Activated CD8-positive, alpha-beta memory T cell treated with anti-CD3 and anti-CD28 coated beads, Interleukin-2, amount 10 ng/mL, durations not matched to agents 7 days and 5 days (primary cell): ENCODE data around the gene NFATC2. TPM values are rescaled to one million over a fixed set of nuclear protein-coding genes. Genes with fewer than 3 reads are reported as not detected.
"Not testable (repeated sequence)": the region's sequence is repeated elsewhere in the genome, so short reads cannot be mapped to it uniquely, and the experiment has no call there.

ENCODE experiments used
- ATAC-seq: fragments of 150-1000 bp; cut with Tn5 transposase; one replicate; pipeline ENCODE4 v1.10.0; 2021; ENCODE audit warnings: moderate library complexity
- CTCF ChIA-PET: fragments of 350-600 bp; sonication (Branson Sonifier 250); formaldehyde crosslinking; loops from one replicate; lab custom pipeline; 2021; ENCODE audit warnings: antibody characterized with exemption; lab: Charles Lee
- DNase-seq: peaks from one replicate; pipeline ENCODE4 v3.0.0-alpha.2; 2020
- H3K27ac Mint-ChIP-seq: one replicate; pipeline ENCODE4 v1.8.0; 2021; ENCODE audit warnings: mild to moderate bottlenecking, mixed read lengths
- H3K27me3 Mint-ChIP-seq: one replicate; pipeline ENCODE4 v1.8.0; 2021; ENCODE audit warnings: mixed read lengths
- H3K36me3 Mint-ChIP-seq: one replicate; pipeline ENCODE4 v1.8.0; 2021; ENCODE audit warnings: mild to moderate bottlenecking, mixed read lengths
- H3K4me1 Mint-ChIP-seq: one replicate; pipeline ENCODE4 v1.8.0; 2021; ENCODE audit warnings: mixed read lengths
- H3K4me3 Mint-ChIP-seq: one replicate; pipeline ENCODE4 v1.8.0; 2021; ENCODE audit warnings: mild to moderate bottlenecking, moderate library complexity, mixed read lengths
- H3K9me3 Mint-ChIP-seq: one replicate; pipeline ENCODE4 v1.8.0; 2022; ENCODE audit warnings: low read depth, mixed read lengths
- total RNA-seq, 2 experiments: library from RNA; stranded (reverse); gene quantifications; one replicate each; pipeline ENCODE4 v1.2.3, GENCODE V29; 2021

NFATC2 gene
- total RNA-seq, 2 experiments from 2014 or later = 39.9 to 59.0 TPM

DNA sequence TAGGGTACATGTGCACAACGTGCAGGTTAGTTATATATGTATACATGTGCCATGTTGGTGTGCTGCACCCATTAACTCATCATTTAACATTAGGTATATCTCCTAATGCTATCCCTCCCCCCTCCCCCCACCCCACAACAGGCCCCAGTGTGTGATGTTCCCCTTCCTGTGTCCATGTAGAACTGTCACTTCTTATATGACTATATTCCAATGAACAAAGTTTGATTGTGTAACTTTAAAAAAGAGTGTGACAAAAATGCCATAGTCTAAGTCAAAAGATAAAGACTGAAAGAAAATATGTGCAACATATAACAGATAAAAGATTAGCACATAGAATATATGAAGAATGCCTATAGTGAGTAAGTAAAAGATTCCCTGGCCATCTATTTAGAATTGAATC is 66.4 kb downstream of the NFATC2 start:
- Mint-ChIP-seq H3K4me1 (peaks cover 72% of the 10 kb centered on the region), H3K36me3 (peaks cover 71% of the 10 kb centered on the region)
- ATAC-seq, H3K27ac Mint-ChIP-seq, DNase-seq, H3K4me3 Mint-ChIP-seq, H3K9me3 Mint-ChIP-seq, H3K27me3 Mint-ChIP-seq: not testable (repeated sequence)
- CTCF ChIA-PET = interaction anchor here (1.0 kb wide), 1 partner anchor 65 kb away, joined by 3 read pairs; no protein-coding TSS in a partner anchor

DNA sequence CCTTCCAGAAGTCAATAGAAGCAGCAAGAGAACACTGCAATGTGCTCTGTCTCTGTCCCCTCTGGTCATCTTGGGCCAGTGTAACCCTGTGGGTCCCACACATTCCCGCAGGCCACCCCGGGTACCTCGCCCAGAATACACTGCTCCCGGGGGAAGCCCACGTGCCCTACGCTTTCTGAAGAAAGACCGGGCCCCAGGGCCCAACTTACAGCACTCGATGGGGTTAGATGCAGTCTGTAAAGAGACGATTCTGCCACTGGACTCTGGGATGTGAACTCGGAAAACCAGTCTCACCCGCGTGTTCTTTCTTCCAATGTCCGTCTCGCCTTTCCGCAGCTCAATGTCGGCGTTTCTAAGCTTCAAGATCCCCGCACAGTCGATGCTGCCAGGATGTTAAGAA is 68.7 kb downstream of the NFATC2 start:
- Mint-ChIP-seq H3K4me1 (peaks cover 70% of the 10 kb centered on the region), H3K4me3 (no peak overlapping the region), H3K27ac (no peak overlapping the region), H3K36me3 (peaks cover 79% of the 10 kb centered on the region), H3K27me3 (no peaks in the 10 kb centered on the region), H3K9me3 (peaks cover 4% of the 10 kb centered on the region)
- CTCF ChIA-PET = interaction anchor here (1.0 to 1.6 kb wide), 2 partner anchors 68 to 88 kb away, joined by 3 to 4 read pairs; no protein-coding TSS in a partner anchor
- DNase-seq (no peak), ATAC-seq (no peak)

DNA sequence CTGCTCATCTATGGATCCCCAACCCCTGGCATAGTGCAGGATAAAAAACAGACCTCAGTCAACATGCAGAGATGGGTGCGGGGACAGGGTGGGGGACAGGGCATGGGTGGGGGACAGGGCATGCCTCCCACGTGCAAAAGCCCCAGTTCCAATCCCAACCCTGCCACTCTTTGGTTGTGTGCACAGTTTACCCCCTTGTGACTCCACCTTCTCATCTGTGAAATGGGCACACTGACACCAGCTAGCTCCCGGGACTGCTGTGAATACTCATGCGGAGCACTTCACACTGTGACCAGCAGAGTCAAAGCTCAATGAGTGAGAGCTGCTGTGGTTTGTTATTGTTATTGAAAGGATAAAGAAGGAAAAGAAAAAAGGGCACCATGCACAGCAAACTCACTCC is 69.3 kb downstream of the NFATC2 start:
- no peaks in the 10 kb centered on the region for H3K27me3 Mint-ChIP-seq
- DNase-seq (no peak), ATAC-seq (no peak)
- H3K9me3 Mint-ChIP-seq = peaks cover 4% of the 10 kb centered on the region
- H3K36me3 Mint-ChIP-seq = peaks cover 77% of the 10 kb centered on the region
- peaks cover 65% of the 10 kb centered on the region for H3K4me1 Mint-ChIP-seq
- no peak overlapping the region for H3K4me3 Mint-ChIP-seq
- no peak overlapping the region for H3K27ac Mint-ChIP-seq
- CTCF ChIA-PET = interaction anchor here (1.0 to 1.6 kb wide), 2 partner anchors 68 to 87 kb away, joined by 3 to 4 read pairs; no protein-coding TSS in a partner anchor

DNA sequence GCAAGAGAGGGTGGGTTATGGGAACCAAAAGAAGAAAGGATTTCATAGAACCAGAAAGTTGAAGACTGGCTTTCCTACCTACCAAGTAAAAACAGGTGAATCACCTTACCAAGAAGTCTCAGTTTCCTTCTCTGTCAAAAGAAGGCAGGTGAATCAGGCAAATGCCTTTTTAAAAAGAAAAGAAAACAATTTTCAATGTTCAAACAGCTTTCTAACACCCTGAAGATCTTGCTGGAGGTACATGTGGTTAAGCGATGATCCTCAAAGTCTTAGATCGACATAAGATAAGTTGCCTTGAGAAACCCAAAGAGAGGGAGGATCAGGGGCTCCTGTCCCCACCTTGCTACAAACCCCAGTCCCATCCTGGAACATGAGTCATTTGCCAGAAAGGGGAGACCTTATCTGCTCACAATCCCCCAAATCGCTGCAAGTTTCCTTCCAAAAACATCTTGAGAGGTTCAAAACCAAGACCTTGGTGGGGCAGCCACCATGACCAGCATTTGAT is 71.6 kb downstream of the NFATC2 start:
- DNase-seq = peak; percentile 61
- no peaks in the 10 kb centered on the region for H3K9me3 Mint-ChIP-seq
- peaks cover 70% of the 10 kb centered on the region for H3K36me3 Mint-ChIP-seq
- peak overlapping the region; percentile 86 for H3K27ac Mint-ChIP-seq
- ATAC-seq = peak; percentile 71
- peaks cover 54% of the 10 kb centered on the region for H3K4me1 Mint-ChIP-seq
- H3K27me3 Mint-ChIP-seq = no peaks in the 10 kb centered on the region
- CTCF ChIA-PET = interaction anchor here (1.0 to 1.4 kb wide), 5 partner anchors 13 to 85 kb away, joined by 3 to 5 read pairs (median 3); partner anchors contain the start of gene NFATC2
- H3K4me3 Mint-ChIP-seq = peak overlapping the region; percentile 2

DNA sequence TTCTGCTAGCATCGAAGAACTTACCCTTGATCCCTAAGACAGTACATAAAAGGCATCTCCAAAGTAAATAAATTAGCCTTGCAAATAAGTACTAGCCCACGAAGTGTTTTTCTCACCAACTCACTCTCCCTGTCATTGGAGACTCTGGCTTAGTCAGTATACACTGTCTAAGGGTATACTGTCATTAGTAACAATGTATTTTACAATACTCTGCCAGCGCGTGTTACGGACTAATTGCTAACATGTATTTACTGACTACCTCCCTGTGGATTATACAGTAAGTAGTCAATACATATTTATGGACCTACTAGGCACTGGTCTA is 72.1 kb downstream of the NFATC2 start:
- Mint-ChIP-seq H3K27me3 (no peaks in the 10 kb centered on the region), H3K36me3 (peaks cover 69% of the 10 kb centered on the region), H3K27ac (peak overlapping the region; percentile 86), H3K4me3 (no peak overlapping the region), H3K4me1 (peaks cover 55% of the 10 kb centered on the region), H3K9me3 (no peaks in the 10 kb centered on the region)
- CTCF ChIA-PET = interaction anchor here (1.3 to 1.4 kb wide), 4 partner anchors 12 to 84 kb away, joined by 3 to 5 read pairs (median 4); partner anchors contain the start of gene NFATC2
- no peak for DNase-seq
- peak; percentile 14 for ATAC-seq

DNA sequence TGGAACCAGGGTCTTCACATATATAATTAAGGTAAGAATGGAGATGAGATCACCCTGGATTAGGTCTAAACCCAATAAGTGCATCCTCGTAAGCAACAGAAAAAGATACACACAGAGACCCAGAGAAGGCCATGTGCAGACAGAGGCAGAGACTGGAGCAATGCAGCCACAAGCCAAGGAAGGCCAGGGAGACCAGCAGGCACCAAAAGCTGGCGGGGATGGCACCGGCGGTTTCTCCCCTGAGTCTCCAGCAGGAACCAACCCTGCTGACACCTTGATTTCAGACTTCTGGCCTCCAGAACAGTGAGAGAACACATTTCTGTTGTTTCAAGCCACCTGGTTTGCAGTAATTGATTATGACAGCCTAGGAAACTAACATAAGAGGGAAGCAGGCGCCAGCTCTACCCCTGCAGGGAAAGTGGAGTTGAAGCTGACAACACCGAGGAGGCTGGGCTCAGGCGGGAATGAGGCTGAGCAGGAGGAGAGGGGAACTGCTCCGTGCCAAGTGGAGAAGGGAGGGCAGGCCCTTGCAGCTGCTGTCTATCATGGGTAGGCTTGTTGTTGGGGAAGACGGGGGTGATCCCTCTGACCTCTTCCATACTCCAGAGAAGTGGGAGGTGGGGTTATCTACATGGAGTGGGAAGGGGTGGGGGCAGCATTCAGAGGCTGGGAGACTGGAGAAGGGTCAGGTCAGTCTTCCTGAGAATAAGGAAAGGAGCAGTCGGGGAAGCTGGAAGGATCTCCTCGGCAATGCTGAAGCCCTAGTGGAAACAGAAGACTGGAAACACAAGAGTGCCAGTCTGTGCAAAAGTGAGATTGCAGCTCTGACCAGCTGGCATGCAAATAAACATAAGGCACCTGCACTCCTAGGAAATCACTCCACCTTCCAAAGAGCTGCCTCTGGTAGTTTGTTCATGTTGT is 72.7 kb downstream of the NFATC2 start:
- no peak for ATAC-seq
- Mint-ChIP-seq H3K9me3 (no peaks in the 10 kb centered on the region), H3K4me1 (peaks cover 60% of the 10 kb centered on the region), H3K36me3 (peaks cover 69% of the 10 kb centered on the region), H3K27ac (peak overlapping the region; percentile 86), H3K4me3 (no peak overlapping the region), H3K27me3 (no peaks in the 10 kb centered on the region)
- CTCF ChIA-PET = interaction anchor here (1.4 kb wide), 2 partner anchors 12 to 84 kb away, joined by 3 read pairs; no protein-coding TSS in a partner anchor
- DNase-seq = no peak

DNA sequence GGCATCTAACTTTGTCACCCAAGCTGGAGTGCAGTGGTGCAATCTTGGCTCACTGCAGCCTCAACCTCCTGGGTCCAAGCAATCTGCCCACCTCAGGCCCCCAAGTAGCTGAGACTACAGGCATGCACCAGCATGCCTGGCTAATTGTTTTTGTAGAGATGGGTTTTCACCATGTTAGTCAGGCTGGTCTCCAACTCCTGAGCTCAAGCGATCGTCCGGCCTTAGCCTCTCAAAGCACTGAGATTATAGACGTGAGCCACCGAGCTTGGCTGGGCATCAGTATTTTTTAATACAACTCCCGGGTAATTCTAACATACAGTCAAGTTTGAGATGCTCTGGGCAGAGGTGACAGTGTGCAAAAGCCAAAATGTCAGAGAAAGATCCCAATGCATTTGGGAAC is 73.5 kb downstream of the NFATC2 start:
- no peak for DNase-seq
- CTCF ChIA-PET = no interaction called here
- H3K27me3 Mint-ChIP-seq = no peaks in the 10 kb centered on the region
- peak overlapping the region; percentile 86 for H3K27ac Mint-ChIP-seq
- peaks cover 66% of the 10 kb centered on the region for H3K4me1 Mint-ChIP-seq
- no peak overlapping the region for H3K4me3 Mint-ChIP-seq
- H3K9me3 Mint-ChIP-seq = no peaks in the 10 kb centered on the region
- ATAC-seq = no peak
- H3K36me3 Mint-ChIP-seq = peaks cover 67% of the 10 kb centered on the region

DNA sequence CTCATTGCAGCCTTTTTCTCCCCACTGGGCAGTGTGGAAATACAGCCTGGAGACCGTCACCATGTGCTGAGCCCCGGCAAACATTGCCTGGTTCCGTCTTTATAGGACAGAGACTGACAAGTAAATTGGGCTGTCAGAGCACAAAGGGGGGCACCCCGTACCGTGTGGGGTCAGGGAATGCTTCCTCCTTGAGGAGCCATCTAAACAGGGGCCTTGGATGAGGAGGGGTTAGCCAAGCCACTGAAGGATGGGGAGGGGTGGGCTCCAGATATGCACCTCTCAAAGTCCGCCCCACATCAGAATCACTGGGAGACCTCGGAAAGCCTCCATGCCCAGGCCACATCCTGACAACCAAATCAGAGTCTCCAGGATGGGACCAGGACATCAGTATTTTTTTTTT is 73.9 kb downstream of the NFATC2 start:
- no peak for ATAC-seq
- Mint-ChIP-seq H3K36me3 (peaks cover 68% of the 10 kb centered on the region), H3K4me1 (peaks cover 67% of the 10 kb centered on the region), H3K9me3 (no peaks in the 10 kb centered on the region), H3K27ac (no peak overlapping the region), H3K4me3 (no peak overlapping the region), H3K27me3 (no peaks in the 10 kb centered on the region)
- CTCF ChIA-PET = no interaction called here
- no peak for DNase-seq

DNA sequence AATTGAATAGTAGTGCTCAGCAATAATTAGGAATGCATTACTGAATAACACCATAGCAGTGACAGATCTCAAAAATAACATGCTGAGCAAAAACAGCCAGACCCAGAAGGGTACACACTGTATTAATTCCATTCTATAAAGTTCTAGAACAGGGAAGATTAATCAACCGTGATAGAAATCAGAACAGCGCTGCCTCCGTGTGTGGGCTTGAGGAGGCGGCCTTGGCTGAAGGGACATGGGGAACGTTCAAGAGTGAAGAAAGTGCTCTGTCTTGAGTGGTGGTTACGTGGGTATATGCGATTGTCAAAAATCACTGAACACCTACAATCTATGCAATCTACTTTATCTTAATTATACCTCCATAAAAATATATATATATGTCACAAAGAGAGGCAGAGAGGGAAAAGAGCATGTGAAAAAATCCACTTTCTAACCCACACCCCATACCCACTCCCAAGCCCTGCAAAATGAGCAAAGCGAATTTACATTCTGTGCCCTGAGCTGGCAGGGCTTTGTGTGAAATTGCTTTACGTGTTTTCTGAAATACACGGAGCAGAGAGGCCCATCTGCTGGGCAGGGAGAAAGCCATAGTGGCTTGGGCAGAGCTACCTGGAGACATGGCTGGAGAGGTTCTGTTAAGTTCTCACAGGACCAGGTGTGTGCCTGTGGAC is 74.4 kb downstream of the NFATC2 start:
- DNase-seq (no peak), ATAC-seq (no peak)
- peaks cover 70% of the 10 kb centered on the region for H3K4me1 Mint-ChIP-seq
- no peak overlapping the region for H3K27ac Mint-ChIP-seq
- H3K36me3 Mint-ChIP-seq = peaks cover 70% of the 10 kb centered on the region
- no peaks in the 10 kb centered on the region for H3K9me3 Mint-ChIP-seq
- CTCF ChIA-PET = no interaction called here
- H3K27me3 Mint-ChIP-seq = no peaks in the 10 kb centered on the region
- H3K4me3 Mint-ChIP-seq = no peak overlapping the region

DNA sequence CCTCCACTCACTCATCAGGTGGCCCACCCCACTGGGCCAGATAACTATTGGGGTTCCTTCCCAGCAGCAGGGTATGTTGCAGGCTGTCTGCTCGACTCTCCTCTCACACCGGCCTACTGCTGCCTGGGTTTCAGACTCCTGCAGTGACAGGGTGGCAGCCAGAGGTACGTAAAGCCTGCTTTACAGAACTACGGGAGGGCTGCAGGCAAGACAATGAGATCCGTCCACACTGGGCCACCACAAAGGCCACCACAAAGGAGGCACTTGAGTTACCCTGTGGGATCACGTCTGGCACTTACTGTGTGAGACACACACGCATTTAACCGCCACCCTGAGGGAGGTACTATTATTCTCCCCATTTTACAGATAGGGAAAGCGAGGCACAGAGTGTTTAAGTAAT is 78.5 kb downstream of the NFATC2 start:
- no peaks in the 10 kb centered on the region for H3K27me3 Mint-ChIP-seq
- peaks cover 63% of the 10 kb centered on the region for H3K36me3 Mint-ChIP-seq
- H3K4me3 Mint-ChIP-seq = no peak overlapping the region
- peak; percentile 30 for ATAC-seq
- H3K9me3 Mint-ChIP-seq = no peaks in the 10 kb centered on the region
- no peak for DNase-seq
- peak overlapping the region; percentile 86 for H3K27ac Mint-ChIP-seq
- H3K4me1 Mint-ChIP-seq = peaks cover 37% of the 10 kb centered on the region
- CTCF ChIA-PET = no interaction called here

DNA sequence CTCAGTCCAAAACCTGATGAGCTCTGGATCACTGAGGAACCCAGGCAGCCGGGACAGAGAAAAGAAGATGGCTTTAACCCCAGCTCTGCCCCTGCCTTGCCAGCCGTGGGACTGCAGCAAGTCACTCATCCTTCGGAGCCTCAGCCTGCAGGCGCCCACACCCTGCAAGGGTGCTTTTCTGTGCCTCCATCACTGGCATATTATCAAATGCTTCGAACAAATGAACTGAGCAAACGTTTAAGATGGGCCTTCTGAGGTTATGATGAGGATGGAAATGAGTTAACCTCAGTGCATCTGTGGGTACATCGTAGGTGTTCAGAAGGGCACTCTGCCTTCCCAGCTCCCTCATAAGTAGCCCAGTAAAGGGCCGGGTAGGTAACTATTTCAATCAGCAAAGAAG is 79.0 kb downstream of the NFATC2 start:
- peaks cover 39% of the 10 kb centered on the region for H3K4me1 Mint-ChIP-seq
- CTCF ChIA-PET = interaction anchor here (0.7 to 0.9 kb wide), 2 partner anchors 34 to 78 kb away, joined by 3 read pairs; no protein-coding TSS in a partner anchor
- H3K27ac Mint-ChIP-seq = peak overlapping the region; percentile 86
- ATAC-seq (peak; percentile 38), DNase-seq (no peak)
- no peaks in the 10 kb centered on the region for H3K9me3 Mint-ChIP-seq
- H3K4me3 Mint-ChIP-seq = no peak overlapping the region
- H3K27me3 Mint-ChIP-seq = no peaks in the 10 kb centered on the region
- peaks cover 65% of the 10 kb centered on the region for H3K36me3 Mint-ChIP-seq

DNA sequence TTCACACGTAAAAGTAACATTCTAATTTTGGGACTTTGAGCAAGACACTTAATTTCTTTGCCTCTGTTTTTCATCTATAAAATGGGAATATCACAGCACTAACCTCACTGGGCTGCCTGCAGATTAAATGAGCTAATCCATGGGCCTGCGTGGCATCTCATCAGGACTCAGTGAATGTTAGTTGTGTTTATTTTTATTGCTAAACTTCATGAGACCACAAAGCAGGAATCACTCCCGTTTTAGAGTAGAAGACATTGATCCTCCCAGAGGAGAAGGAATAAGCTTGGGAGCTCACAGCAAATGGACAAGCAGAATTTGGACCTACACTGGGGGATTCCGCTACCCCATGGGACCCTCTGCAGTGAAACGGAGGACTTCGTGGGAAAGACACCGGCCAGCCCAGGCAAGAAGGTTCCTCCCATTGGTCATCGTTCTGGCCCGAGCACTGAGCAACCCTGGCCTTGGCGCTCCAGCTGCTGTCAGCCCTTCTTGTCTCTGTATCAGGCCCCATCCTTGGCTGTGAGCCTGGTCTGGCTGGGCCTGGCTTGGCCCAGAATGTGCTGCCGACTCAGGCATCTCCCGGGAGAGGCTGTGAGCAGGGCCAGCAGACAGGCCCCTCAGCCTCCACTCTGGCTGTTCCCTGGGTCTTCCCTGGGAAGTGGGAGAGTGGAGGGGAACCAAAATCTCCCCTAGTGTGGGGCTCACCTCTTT is 79.8 kb downstream of the NFATC2 start:
- Mint-ChIP-seq H3K27ac (peak overlapping the region; percentile 86), H3K27me3 (no peaks in the 10 kb centered on the region), H3K9me3 (no peaks in the 10 kb centered on the region), H3K4me3 (no peak overlapping the region), H3K36me3 (peaks cover 62% of the 10 kb centered on the region), H3K4me1 (peaks cover 39% of the 10 kb centered on the region)
- no peak for DNase-seq
- no peak for ATAC-seq
- CTCF ChIA-PET = interaction anchor here (0.6 to 1.4 kb wide), 5 partner anchors 13 to 172 kb away, joined by 3 read pairs; no protein-coding TSS in a partner anchor
